NCI-H2107 (cell line): Measurements from ENCODE around the gene MED12L.

Source experiments
- DNase-seq: peaks from one replicate; lab custom pipeline; 2025; lab: John Stamatoyannopoulos, UW

MED12L gene

DNA sequence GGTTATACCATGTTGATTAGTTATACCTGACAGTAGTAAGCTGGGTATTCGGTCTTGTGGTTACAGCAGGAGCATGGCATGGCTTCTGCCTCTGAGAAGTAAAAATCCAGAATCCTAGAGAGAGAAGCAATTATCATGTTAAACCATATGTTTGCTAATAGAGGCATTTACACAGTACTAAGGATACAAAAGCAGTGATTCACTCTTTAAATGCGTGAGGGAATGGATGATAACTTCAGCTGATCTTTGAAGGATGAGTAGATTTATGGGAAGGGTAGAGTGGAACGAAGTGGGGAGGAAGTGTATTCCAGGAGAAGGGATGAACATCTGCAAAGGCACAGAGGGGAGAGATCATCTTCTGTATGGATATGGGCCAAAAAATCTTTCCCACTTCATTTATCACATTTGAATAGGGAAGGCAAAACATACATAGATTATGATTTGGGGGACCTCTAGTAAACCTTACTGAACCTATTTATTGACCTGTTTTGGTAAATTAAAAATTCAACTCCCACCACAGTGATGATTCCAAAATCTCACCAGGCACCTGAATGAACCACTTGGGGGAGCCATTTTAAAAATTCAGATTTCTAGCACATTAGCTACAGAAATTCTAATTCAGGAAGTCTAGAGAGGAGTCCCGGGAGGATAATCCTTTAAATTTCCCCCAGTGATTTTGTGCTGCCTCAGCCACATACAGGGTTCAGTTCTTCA is 340.3 kb downstream of the MED12L start:
- DNase-seq = no peak

GRCh38 chr3:151426341-151426657 is 340.8 kb downstream of the MED12L start:
- no peak for DNase-seq

DNA sequence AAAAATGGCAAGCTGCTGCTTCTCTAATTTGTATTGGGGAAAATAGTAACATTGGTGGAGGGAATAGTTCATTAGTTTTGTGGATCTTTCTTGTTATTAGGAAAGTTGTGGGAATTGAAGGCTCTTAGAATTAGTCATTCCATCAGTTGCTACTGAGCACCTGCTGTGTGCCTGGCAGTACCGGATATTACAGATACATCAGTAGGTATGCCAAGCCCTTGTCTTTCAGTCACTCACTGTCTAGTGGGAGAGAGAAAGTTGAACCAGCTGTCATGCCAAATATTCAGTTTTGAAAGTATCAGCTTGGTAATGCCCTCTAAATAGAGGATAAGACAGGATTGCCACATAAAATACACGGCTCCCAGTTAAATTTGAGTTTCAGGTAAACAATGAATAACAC is 342.9 kb downstream of the MED12L start:
- no peak for DNase-seq

GRCh38 chr3:151430821-151431484 is 345.5 kb downstream of the MED12L start:
- DNase-seq = no peak

DNA sequence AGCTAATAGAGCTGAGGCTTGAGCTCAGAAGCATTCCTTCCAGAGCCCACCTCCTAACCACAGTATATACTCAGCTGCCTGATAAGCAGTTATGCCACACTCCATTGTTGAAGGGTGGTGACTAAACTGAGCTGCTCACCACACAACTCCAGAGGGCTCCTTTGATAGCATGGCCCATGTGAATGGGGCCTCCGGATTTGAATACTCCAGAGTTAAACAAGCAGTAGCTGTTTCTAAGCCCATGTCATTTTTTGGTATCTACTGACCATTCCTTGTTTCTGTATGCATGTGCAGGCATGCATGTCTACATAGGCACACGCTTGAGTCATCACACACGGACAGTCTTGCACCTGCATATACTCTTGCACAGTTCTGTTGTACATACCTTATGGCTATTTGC is 346.5 kb downstream of the MED12L start:
- no peak for DNase-seq

DNA sequence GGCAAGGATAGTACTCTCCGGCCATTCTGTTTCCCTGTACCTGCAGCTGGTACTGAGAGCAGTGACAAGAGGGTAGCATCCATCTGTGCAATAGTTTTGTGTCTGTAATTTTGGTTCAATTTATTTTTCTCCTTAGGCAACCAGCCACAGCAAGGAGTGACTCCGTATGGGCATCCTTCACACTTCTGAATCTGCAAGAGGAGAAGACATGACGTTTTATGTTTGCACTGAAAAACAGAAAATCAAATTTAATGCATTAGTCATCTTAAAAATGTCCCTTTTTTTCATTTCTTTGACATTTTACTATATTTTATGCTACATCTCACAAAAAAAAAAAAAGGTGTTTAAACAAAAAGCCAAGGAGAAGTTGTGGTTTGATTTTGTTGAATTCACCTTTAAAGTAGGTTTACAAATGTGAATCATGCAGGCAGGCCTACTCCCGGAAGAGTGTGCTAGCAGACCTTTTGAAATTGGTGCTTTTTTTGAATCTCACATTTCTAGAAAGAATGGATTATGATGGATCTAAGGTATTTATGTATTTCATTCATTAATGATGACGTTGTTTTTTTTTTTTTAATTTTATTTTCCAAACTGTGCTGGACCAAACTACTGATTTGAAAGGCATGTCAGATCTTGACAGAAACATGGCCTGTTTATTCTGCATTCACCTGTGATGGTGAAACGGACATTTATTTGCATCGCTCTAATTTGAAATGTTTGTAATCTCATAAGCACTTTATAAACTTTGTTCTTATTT is 347.3 kb downstream of the MED12L start:
- DNase-seq = no peak

- no peak for DNase-seq
Observed at GRCh38 chr3:151434151-151434890, 348.9 kb downstream of the MED12L start.

GRCh38 chr3:151436675-151437446 is 351.4 kb downstream of the MED12L start:
- DNase-seq = no peak

- DNase-seq = no peak
Observed at GRCh38 chr3:151437906-151438305, 352.4 kb downstream of the MED12L start.

GRCh38 chr3:151439652-151440125 is 354.2 kb downstream of the MED12L start:
- DNase-seq = no peak

DNA sequence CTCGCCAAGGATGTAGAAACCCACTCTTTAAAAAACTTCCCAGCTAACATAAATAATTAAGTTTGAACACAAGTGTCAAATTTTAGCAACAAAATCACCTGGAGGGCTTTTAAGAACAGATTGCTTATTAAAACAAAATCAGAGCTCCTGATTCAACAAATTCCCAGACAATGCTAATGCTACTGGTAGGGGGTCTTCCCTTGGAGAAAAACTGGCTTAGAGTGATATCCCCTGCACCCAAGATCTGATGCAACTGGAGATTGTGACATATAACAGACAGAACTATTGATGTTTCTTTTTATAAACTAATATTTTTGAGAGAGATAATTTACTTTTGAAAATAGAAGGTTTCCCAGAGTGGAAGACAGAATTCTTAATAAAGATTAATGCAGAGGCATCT is 355.5 kb downstream of the MED12L start:
- no peak for DNase-seq

- DNase-seq = no peak
Observed at GRCh38 chr3:151443583-151443982, 358.1 kb downstream of the MED12L start.

GRCh38 chr3:151445273-151446001 is 360.0 kb downstream of the MED12L start:
- DNase-seq = no peak

DNA sequence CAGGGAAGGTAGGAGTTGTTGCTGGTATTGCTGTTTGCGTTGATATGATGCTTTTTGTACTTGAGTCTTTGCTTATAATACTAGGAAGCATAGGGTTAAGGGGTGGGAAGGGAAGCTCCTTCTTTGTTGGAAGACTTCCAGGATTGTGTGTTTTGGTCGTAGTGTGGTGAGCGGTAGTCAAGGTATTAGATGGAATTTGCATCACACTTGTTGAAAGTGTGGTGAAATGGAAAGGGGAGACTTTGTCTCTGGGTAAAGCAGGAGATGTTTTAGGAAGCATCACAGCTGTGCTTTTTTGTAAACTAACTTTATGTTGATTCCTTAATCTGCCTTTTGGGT is 360.5 kb downstream of the MED12L start:
- DNase-seq = no peak

DNA sequence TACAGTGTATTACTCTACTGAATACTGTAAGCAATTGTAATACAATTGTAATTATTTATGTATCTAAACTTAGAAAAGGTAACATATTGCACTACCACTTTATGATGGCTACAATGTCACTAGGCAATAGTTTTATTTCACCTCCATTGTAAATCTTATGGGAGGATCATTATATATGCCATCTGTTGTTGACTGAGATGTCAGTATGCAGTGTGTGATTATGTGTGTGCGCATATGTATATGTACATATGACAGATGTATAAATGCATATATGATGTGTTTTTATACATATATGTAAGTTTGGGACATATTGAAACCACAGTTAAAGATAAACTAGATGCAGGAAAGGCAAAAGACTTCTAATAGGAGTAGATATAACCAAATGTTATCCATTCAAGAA is 366.9 kb downstream of the MED12L start:
- no peak for DNase-seq

DNA sequence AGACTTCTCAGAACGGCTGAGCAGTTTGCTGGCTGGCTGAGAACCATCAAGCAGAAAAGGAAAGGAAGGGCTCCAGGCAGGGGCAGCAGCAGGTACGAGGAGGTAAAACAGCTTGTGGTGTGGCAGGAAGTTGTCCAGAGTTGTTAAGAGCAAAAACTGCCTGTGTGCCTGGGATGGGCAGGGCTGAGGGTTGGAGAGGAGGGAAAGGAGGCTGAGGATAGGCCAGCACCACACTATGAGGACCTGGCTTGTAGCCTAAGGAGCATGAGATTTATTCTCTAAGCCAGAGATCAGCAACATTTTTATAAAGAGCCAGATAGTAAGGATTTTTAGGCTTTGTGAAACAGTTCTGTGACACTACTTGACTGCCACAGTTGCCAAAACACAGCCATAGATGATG is 367.4 kb downstream of the MED12L start:
- DNase-seq = no peak

DNA sequence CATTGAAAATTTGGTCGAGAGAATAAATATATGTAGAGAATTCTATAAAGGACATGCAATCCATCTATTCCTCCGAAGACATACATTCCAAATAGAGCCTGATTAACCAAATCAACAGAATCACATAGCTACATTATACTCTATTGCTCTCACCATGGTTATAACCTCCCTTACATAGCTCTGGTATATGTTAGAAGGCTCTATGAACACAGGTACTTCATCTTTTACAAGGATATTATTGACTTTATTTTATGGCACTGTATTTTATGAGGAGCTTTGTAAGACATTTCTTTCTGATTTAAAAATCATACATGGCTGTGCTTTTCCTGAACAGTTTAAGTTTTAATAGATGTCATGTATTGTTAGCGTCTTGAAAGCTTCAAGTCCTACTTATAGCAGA is 370.6 kb downstream of the MED12L start:
- no peak for DNase-seq

DNA sequence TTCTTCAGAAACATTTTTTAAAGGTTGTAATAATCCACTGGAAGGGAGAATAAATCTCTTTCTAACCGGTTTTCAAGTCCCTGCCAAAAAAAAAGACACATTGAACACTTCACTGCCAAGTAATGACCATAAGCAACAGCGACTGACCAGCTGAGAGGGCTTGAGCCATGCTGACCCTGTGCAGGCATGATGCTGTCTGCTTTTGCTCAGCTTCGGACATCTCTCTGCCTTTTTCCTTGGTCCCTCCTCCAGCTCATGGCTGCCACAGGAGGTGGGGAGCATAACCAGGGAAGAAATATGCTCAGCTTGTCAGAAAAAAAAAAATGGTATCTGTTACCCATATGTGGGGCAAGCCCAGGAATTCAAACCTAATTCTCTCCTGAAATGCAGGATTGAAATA is 373.9 kb downstream of the MED12L start:
- DNase-seq = no peak

GRCh38 chr3:151460228-151460627 is 374.8 kb downstream of the MED12L start:
- no peak for DNase-seq

DNA sequence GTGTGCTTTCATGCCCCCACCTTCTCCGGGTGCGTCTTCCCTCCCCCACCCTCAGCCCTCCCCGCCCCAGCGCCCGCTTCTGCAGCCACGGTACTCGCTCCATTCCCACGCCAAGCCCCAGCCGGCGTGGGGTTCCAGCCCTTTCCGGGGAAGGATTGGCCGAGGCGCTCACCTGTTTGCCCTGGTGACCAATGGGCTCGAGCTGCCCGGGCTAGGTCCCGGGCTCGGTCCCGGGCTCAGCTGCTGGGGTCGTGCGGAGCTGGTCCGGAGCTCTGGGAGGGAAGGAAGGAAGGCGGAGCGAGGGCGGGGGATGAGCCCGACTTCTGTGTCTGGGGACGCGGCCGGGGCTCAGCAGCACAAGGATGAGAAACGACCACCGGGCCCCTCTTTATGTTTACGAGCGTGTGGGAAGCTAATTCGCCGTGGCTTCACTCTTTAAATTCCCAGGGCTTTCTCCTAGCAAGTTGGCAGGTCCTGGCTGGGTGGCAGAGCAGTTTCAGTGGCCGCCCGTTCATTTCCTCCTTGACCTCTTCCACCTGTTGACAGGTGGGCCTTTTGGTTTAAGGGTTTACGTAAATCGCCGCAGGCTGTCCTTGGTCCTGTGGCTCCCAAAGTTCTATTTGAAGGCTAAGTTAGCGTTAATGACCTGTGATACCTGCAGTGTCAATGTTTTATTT is 375.4 kb downstream of the MED12L start, which contains the start of gene IGSF10:
IGSF10 (minus strand) TSS at position 288 of the 677 bp plus-strand sequence. CDS start 2,352 bp downstream, outside the sequence.
- no peak for DNase-seq
